OCI-LY1 (cell line): ENCODE measurements around the gene ESPL1.

ENCODE experiments used
- H2AFZ ChIP-seq: fragments of 200-600 bp; sonication (generic), shearing (Covaris generic); 2 replicates; pipeline ENCODE4 v1.6.0; 2014; ENCODE audit warnings: antibody characterized with exemption, mild to moderate bottlenecking, low read length
- H3F3A ChIP-seq: fragments of 200-600 bp; sonication (generic), shearing (Covaris generic); 2 replicates; pipeline ENCODE4 v1.6.0; 2014; ENCODE audit warnings: mild to moderate bottlenecking, antibody characterized with exemption, low read length, moderate library complexity; ENCODE audit not compliant: insufficient read depth
- H3K27ac ChIP-seq: fragments of 200-600 bp; sonication (generic); 2 replicates; pipeline ENCODE4 v1.5.1; 2014; ENCODE audit warnings: low read length, mixed run types, mild to moderate bottlenecking, low read depth; ENCODE audit not compliant: poor library complexity, severe bottlenecking
- H3K27me3 ChIP-seq: fragments of 200-600 bp; sonication (generic); 2 replicates; pipeline ENCODE4 v1.6.0; 2014; ENCODE audit warnings: antibody characterized with exemption, mild to moderate bottlenecking, low read length, moderate library complexity; ENCODE audit not compliant: insufficient read depth
- H3K36me3 ChIP-seq: fragments of 200-600 bp; sonication (generic); 2 replicates; pipeline ENCODE4 v1.6.1; 2014; ENCODE audit warnings: mild to moderate bottlenecking, antibody characterized with exemption, low read length, moderate library complexity, mixed read lengths; ENCODE audit not compliant: insufficient read depth
- H3K4me1 ChIP-seq: fragments of 200-600 bp; sonication (generic); 2 replicates; pipeline ENCODE4 v1.5.1; 2014; ENCODE audit warnings: mild to moderate bottlenecking, low read length, moderate library complexity; ENCODE audit not compliant: insufficient read depth, severe bottlenecking
- H3K4me2 ChIP-seq: fragments of 200-600 bp; sonication (generic), shearing (Covaris generic); 2 replicates; pipeline ENCODE4 v1.6.1; 2014; ENCODE audit warnings: low read length
- H3K4me3 ChIP-seq: fragments of 200-600 bp; sonication (generic); 2 replicates; pipeline ENCODE4 v1.5.1; 2014; ENCODE audit warnings: low read length, low read depth, mild to moderate bottlenecking, mixed read lengths; ENCODE audit not compliant: poor library complexity, severe bottlenecking
- H3K79me2 ChIP-seq: fragments of 200-600 bp; shearing (Covaris generic); 2 replicates; pipeline ENCODE4 v1.6.1; 2016; ENCODE audit warnings: mixed run types, low read length, mixed read lengths; ENCODE audit not compliant: insufficient read depth
- H3K9ac ChIP-seq: fragments of 200-600 bp; sonication (generic), shearing (Covaris generic); 2 replicates; pipeline ENCODE4 v1.6.1; 2014; ENCODE audit warnings: mild to moderate bottlenecking, low read length, mixed read lengths
- H3K9me2 ChIP-seq: fragments of 200-600 bp; sonication (generic), shearing (Covaris generic); 2 replicates; pipeline ENCODE4 v1.6.1; 2014; ENCODE audit warnings: low read depth, mild to moderate bottlenecking, low read length, mixed read lengths
- H3K9me3 ChIP-seq: fragments of 200-600 bp; shearing (Covaris generic); 2 replicates; pipeline ENCODE4 v1.6.1; 2014; ENCODE audit warnings: low read length, mixed read lengths
- H4K20me1 ChIP-seq: fragments of 200-600 bp; sonication (generic), shearing (Covaris generic); 2 replicates; pipeline ENCODE4 v1.6.0; 2016; ENCODE audit warnings: mild to moderate bottlenecking, low read length; ENCODE audit not compliant: insufficient read depth
- CTCF ChIP-seq: fragments of 200-600 bp; sonication (generic), shearing (Covaris generic); IDR thresholded peaks from 2 replicates; pipeline ENCODE4 v1.5.1; 2017; ENCODE audit warnings: mild to moderate bottlenecking, antibody characterized with exemption, low read length, moderate library complexity, mixed read lengths
- EZH2 ChIP-seq: fragments of 200-600 bp; sonication (generic), shearing (Covaris generic); IDR thresholded peaks from 2 replicates; pipeline ENCODE4 v1.8.0; 2017; ENCODE audit warnings: borderline replicate concordance, mixed run types, mild to moderate bottlenecking, antibody characterized with exemption, low read length, moderate library complexity, mixed read lengths

The ESPL1 gene

GRCh38 chr12:53236443-53237111, 31.5 kb upstream of the ESPL1 start:
- no peak overlapping the region for H3K27ac ChIP-seq

DNA sequence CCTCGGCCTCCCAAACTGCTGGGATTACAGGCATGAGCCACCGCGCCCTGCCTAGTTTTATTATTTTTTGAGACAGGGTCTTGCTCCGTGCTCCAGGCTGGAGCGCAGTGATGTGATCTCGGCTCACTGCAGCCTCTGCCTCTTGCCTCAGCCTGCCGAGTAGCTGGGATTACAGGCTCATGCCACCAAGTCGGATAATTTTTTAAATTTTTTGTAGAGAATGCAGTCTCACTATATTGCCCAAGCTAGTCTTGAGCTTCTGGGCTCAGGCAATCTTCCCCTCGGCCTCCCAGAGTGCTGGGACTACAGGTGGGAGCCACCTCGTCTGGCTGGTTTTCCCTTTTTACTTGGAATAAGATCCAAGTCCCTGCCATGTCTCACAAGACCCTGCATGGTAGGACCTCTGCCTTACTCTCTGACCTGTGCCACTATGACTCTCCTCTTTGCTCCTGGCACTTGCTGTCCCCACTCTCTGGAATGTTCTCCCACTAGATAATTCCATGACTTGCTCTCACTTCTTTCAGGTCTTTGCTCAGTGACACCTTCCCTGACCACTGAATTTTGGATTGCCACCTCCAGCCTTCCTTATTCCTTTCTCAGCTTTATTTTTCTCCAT, 28.3 kb upstream of the ESPL1 start:
- no peaks in the 10 kb centered on the region for H3K79me2 ChIP-seq
- H3K4me1 ChIP-seq, result no peaks in the 10 kb centered on the region
- no peaks in the 10 kb centered on the region for H3K9me3 ChIP-seq
- H2AFZ ChIP-seq, result no peak overlapping the region
- H3K27me3 ChIP-seq, result no peaks in the 10 kb centered on the region; the same call in none of the 2 replicates
- no peak overlapping the region for H3K4me2 ChIP-seq
- no peak overlapping the region for H3K9ac ChIP-seq
- H4K20me1 ChIP-seq, result no peaks in the 10 kb centered on the region
- H3K36me3 ChIP-seq, result no peaks in the 10 kb centered on the region
- no peaks in the 10 kb centered on the region for H3F3A ChIP-seq
- no peaks in the 10 kb centered on the region for H3K9me2 ChIP-seq
- H3K27ac ChIP-seq, result no peak overlapping the region
- TF ChIP-seq CTCF, result no peak
- no peak for TF ChIP-seq EZH2
- no peak overlapping the region for H3K4me3 ChIP-seq

More at GRCh38 chr12:53236443-53237111, 31.5 kb upstream of the ESPL1 start:
- no peaks in the 10 kb centered on the region for H3K79me2 ChIP-seq
- no peaks in the 10 kb centered on the region for H4K20me1 ChIP-seq
- no peak overlapping the region for H3K4me2 ChIP-seq
- no peaks in the 10 kb centered on the region; the same call in 1 of the 2 replicates for H3K27me3 ChIP-seq
- H3K36me3 ChIP-seq, result no peaks in the 10 kb centered on the region
- H3F3A ChIP-seq, result no peaks in the 10 kb centered on the region
- TF ChIP-seq EZH2, result no peak
- TF ChIP-seq CTCF, result no peak
- H3K4me3 ChIP-seq, result no peak overlapping the region
- H3K9me2 ChIP-seq, result no peaks in the 10 kb centered on the region
- no peak overlapping the region for H2AFZ ChIP-seq
- H3K4me1 ChIP-seq, result peaks cover 6% of the 10 kb centered on the region
- H3K9me3 ChIP-seq, result no peaks in the 10 kb centered on the region
- no peak overlapping the region for H3K9ac ChIP-seq

DNA sequence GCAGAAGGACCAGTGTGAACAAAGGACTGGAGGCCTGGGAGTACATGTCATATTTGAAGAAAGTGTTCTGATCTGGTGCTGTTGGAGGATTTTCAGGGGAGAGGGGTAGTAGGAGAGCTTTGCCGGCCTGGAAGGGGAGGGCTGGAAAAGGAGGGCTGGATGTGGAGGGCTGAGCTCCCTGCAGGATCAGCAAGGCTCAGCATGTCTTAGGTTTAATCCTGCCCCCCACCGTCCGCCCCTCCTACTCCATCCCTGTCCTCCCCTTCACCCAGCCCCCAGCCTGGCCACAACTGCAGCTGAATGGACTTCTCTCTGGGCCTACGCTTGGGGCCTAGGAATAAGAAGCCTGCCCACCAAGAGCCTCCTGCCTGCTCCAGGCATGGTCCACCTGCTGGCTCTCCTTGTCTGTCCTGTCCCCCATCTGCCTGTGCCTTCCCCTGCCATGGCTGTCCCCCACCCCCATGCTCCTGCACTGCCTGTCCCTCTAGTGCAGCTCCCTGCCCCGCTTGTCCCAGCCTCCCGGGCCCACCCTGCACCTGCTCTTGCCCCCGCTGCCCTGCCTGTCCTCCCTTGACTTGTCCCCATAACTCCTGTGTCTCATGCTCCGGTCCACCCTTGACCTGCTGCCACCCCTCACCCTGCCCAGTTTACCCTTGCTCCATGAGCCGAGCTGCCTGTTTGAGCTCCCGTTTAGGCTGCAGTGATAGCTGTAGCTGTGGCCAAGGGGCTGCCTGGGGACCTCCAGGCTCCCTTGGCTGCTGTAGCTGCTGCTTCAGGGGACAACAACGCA, 26.3 kb upstream of the ESPL1 start:
- Histone ChIP-seq H4K20me1 (no peaks in the 10 kb centered on the region), H3K36me3 (no peaks in the 10 kb centered on the region), H3K9ac (no peak overlapping the region), H3K27ac (no peak overlapping the region), H2AFZ (no peak overlapping the region), H3F3A (no peaks in the 10 kb centered on the region), H3K9me2 (no peaks in the 10 kb centered on the region), H3K79me2 (no peaks in the 10 kb centered on the region), H3K27me3 (no peaks in the 10 kb centered on the region; the same call in none of the 2 replicates), H3K4me3 (no peak overlapping the region), H3K4me2 (no peak overlapping the region), H3K9me3 (no peaks in the 10 kb centered on the region), H3K4me1 (no peaks in the 10 kb centered on the region)
- TF ChIP-seq CTCF (no peak), EZH2 (no peak)
